Liver (tissue), 9 donors: ENCODE measurements around the gene SLC25A1. TPM values are rescaled to one million over a fixed set of nuclear protein-coding genes. Genes with fewer than 3 reads are reported as not detected.

ENCODE experiments used
- DNase-seq: peaks from one replicate; pipeline ENCODE4 v3.0.0-alpha.2; 2017; ENCODE audit warnings: low spot score
- H3K27ac ChIP-seq, 2 donors: one replicate each; pipeline ENCODE4 v1.7.0; 2013; ENCODE audit warnings: inconsistent platforms in 2 of 2, low read length in 2 of 2, control low read depth in 1 of 2, low read depth in 1 of 2, mild to moderate bottlenecking in 1 of 2
- H3K27me3 ChIP-seq, 4 donors: one replicate each; pipeline versions ENCODE4 v1.6.1 to v1.7.0; 2013; ENCODE audit warnings: low read length in 3 of 4, inconsistent platforms in 1 of 4, mild to moderate bottlenecking in 1 of 4, moderate library complexity in 1 of 4; ENCODE audit not compliant: control insufficient read depth in 4 of 4, insufficient read depth in 4 of 4
- H3K36me3 ChIP-seq, 4 donors: one replicate each; pipeline versions ENCODE4 v1.6.1 to v1.7.0; 2013; ENCODE audit warnings: low read length in 3 of 4, mild to moderate bottlenecking in 3 of 4, low read depth in 1 of 4, moderate library complexity in 1 of 4; ENCODE audit not compliant: control insufficient read depth in 4 of 4, insufficient read depth in 3 of 4
- H3K4me1 ChIP-seq, 4 donors: one replicate each; pipeline versions ENCODE4 v1.6.1 to v1.7.0; 2013; ENCODE audit warnings: low read length in 3 of 4, mild to moderate bottlenecking in 3 of 4, moderate library complexity in 1 of 4; ENCODE audit not compliant: control insufficient read depth in 4 of 4, insufficient read depth in 4 of 4
- H3K4me3 ChIP-seq, 3 donors: one replicate each; pipeline versions ENCODE4 v1.6.1 to v1.7.0; 2013; ENCODE audit warnings: low read length in 3 of 3, control low read depth in 1 of 3, low read depth in 1 of 3, mild to moderate bottlenecking in 1 of 3
- H3K9ac ChIP-seq, 2 donors: one replicate each; pipeline ENCODE4 v1.7.0; 2013; ENCODE audit warnings: low read length in 2 of 2, mild to moderate bottlenecking in 2 of 2, moderate library complexity in 2 of 2, control low read depth in 1 of 2, low read depth in 1 of 2
- H3K9me3 ChIP-seq, 4 donors: one replicate each; pipeline versions ENCODE4 v1.6.1 to v1.7.0; 2013; ENCODE audit warnings: low read length in 3 of 4; ENCODE audit not compliant: control insufficient read depth in 4 of 4
- EGR1 ChIP-seq, 2 donors: IDR thresholded peaks; 2 replicates each; pipeline ENCODE4 v1.6.1; 2016 to 2018; ENCODE audit warnings: antibody characterized with exemption in 2 of 2, low read depth in 2 of 2
- FOXA2 ChIP-seq: IDR thresholded peaks from 2 replicates; pipeline ENCODE4 v1.6.1; 2016; ENCODE audit warnings: antibody characterized with exemption
- GABPA ChIP-seq, 2 donors: IDR thresholded peaks in 1 of 2; conservative IDR thresholded peaks in 1 of 2; 2 replicates each; pipeline ENCODE4 v1.6.1; 2016; ENCODE audit warnings: antibody characterized with exemption in 2 of 2, mild to moderate bottlenecking in 1 of 2, moderate library complexity in 1 of 2
- HNF4G ChIP-seq: IDR thresholded peaks from 2 replicates; pipeline ENCODE4 v1.6.1; 2016; ENCODE audit warnings: antibody characterized with exemption
- JUND ChIP-seq, 2 donors: IDR thresholded peaks; 2 replicates each; pipeline ENCODE4 v1.6.1; 2016; ENCODE audit warnings: antibody characterized with exemption in 2 of 2
- NR2F2 ChIP-seq: IDR thresholded peaks from 2 replicates; pipeline ENCODE4 v1.6.1; 2016; ENCODE audit warnings: antibody characterized with exemption
- RAD21 ChIP-seq, 2 donors: IDR thresholded peaks; 2 replicates each; pipeline ENCODE4 v1.6.1; 2016; ENCODE audit warnings: antibody characterized with exemption in 2 of 2, mild to moderate bottlenecking in 2 of 2
- TAF1 ChIP-seq: conservative IDR thresholded peaks from 2 replicates; pipeline ENCODE4 v1.6.1; 2016; ENCODE audit warnings: antibody characterized with exemption, mild to moderate bottlenecking
- YY1 ChIP-seq: IDR thresholded peaks from 2 replicates; pipeline ENCODE4 v1.6.1; 2016; ENCODE audit warnings: antibody characterized with exemption, mild to moderate bottlenecking
- WGBS: extraction: QIAGEN DNeasy Blood & Tissue Kit; methylation state at CpG from one replicate; pipeline ENCODE4 v1.1.7; 2013; 5-methylcytosine and 5-hydroxymethylcytosine counted together
- polyA plus RNA-seq, 2 donors: library from polyadenylated mRNA; stranded (reverse) in 1 of 2; unstranded in 1 of 2; fragments of 200-250 nt in 1 of 2; fragments of >200 nt in 1 of 2; fragmentation: Nextera tagmentation in 1 of 2; extraction: Ambion mirVana in 1 of 2; gene quantifications; one replicate each; pipeline versions ENCODE4 v1.2.1 to v1.2.3, GENCODE V29; 2013 to 2015
- total RNA-seq, 2 donors: library from RNA; depleted of rRNA; stranded (reverse); fragments of >200 nt; gene quantifications; one replicate each; pipeline ENCODE4 v1.2.3, GENCODE V29; 2014
- TF ChIP-seq, protein P1 (sequence below): fragments of 150-350 bp; IDR thresholded peaks from 2 replicates; pipeline ENCODE4 v1.5.1; 2017; ENCODE audit warnings: improper control_type of control experiment, low read depth, low read length; ENCODE audit not compliant: missing input control
- TF ChIP-seq, protein P2 (sequence below): IDR thresholded peaks from 2 replicates; pipeline ENCODE4 v1.6.1; 2016; ENCODE audit warnings: antibody characterized with exemption, mild to moderate bottlenecking
- TF ChIP-seq, protein P3 (sequence below): IDR thresholded peaks from 2 replicates; pipeline ENCODE4 v1.6.1; 2016; ENCODE audit warnings: antibody characterized with exemption
- TF ChIP-seq, protein P4 (sequence below): IDR thresholded peaks from 2 replicates; pipeline ENCODE4 v1.6.1; 2016; ENCODE audit warnings: antibody characterized with exemption
- donor health status: healthy.
- donor health status: healthy.
- donor health status: healthy.
- donor health status: healthy.
- donor health status: healthy.

Gene SLC25A1
- total and polyA plus RNA-seq, 4 donors, result 59.5 to 78.3 (median 73.9) TPM

DNA sequence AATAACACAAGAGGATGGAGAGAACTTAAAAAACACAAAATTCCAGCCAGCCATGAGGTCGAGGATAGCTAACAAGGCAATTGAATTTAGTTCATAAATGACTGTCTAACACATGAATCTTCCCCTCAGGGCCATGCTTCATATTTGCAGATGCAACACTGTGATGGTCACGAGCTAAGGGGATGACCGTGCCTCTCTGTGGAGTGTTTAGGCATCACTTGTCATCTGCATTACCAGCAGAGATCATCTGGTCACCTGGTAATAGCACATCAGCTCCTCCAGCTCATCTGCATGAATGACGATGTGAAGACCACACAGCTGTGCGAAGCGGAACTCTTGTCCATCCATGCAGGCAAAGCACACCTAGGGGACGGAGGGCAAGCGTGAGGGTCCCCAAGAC lies 20.9 kb upstream of the SLC25A1 start:
- no peak for DNase-seq
- Histone ChIP-seq H3K36me3 (peaks cover 2 to 10% (median 5%) of the 10 kb centered on the region in 4 donors), H3K27me3 (no peaks in the 10 kb centered on the region), H3K9ac (no peak overlapping the region), H3K4me3 (no peak overlapping the region), H3K4me1 (no peaks in the 10 kb centered on the region), H3K27ac (no peak overlapping the region), H3K9me3 (no peaks in the 10 kb centered on the region)
- TF ChIP-seq EGR1 (IDR thresholded peaks at IDR 0.05; ENCODE audit: low read depth in 2 of 2) (no peak), GABPA (IDR thresholded peaks at IDR 0.05 in 1 of 2, conservative IDR thresholded peaks at IDR 0.05 in 1 of 2) (no peak), JUND (IDR thresholded peaks at IDR 0.05) (no peak), NR2F2 (no peak)
- 96% methylated on average over 8 of the region's 8 CpGs for WGBS

DNA sequence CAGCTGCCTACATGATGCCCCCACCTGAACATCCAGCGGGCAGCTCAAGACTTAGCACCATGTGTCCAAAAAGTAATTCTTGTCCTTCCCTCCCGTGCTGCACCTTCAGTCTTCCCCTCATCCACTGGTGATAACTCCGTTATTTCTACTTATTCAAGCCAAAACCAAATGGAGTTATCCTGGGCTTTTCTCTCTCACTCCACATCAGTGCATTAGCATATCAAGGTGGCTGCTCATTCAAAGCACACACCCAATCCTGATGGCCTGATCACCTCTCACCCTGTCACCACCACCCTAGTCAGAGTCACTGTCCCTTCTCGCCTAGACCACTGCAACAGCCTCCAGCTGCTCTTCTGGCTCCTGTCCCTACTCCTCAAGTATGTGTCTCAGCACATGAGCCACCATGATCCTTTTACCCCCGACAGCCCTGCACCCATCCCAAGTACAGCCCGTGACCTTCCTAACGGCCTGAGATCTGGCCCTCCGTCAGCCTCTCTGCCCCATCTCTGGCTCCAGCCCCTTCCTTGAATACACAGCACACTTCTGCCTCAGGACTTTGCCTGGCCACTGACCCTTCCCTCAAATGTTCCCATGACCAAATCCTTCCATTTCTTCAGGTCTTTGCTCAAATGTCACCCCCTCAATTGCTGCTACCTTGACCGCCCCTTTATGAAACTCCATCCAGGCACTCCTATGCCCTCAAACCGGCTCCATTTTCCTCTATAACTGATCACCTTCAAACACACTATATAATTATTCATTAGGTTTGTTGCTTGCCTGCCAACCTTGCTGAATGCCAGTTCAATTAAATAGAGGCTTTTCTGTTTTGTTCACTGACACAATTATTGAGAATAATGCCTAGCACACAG lies 19.7 kb upstream of the SLC25A1 start:
- no peak overlapping the region for H3K9ac ChIP-seq

More for the DNA sequence above, 19.7 kb upstream of the SLC25A1 start:
- DNase-seq, result no peak
- Histone ChIP-seq H3K4me1 (no peaks in the 10 kb centered on the region), H3K27ac (no peak overlapping the region), H3K9me3 (no peaks in the 10 kb centered on the region), H3K27me3 (no peaks in the 10 kb centered on the region), H3K36me3 (peaks cover 2 to 10% (median 5%) of the 10 kb centered on the region in 4 donors), H3K4me3 (no peak overlapping the region)
- no peak for TF ChIP-seq EGR1 (IDR thresholded peaks at IDR 0.05; ENCODE audit: low read depth in 2 of 2)
- no peak for TF ChIP-seq JUND (IDR thresholded peaks at IDR 0.05)
- TF ChIP-seq TAF1, result no peak
- TF ChIP-seq, protein P1, sequence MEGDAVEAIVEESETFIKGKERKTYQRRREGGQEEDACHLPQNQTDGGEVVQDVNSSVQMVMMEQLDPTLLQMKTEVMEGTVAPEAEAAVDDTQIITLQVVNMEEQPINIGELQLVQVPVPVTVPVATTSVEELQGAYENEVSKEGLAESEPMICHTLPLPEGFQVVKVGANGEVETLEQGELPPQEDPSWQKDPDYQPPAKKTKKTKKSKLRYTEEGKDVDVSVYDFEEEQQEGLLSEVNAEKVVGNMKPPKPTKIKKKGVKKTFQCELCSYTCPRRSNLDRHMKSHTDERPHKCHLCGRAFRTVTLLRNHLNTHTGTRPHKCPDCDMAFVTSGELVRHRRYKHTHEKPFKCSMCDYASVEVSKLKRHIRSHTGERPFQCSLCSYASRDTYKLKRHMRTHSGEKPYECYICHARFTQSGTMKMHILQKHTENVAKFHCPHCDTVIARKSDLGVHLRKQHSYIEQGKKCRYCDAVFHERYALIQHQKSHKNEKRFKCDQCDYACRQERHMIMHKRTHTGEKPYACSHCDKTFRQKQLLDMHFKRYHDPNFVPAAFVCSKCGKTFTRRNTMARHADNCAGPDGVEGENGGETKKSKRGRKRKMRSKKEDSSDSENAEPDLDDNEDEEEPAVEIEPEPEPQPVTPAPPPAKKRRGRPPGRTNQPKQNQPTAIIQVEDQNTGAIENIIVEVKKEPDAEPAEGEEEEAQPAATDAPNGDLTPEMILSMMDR, result no peak
- TF ChIP-seq, protein P2, sequence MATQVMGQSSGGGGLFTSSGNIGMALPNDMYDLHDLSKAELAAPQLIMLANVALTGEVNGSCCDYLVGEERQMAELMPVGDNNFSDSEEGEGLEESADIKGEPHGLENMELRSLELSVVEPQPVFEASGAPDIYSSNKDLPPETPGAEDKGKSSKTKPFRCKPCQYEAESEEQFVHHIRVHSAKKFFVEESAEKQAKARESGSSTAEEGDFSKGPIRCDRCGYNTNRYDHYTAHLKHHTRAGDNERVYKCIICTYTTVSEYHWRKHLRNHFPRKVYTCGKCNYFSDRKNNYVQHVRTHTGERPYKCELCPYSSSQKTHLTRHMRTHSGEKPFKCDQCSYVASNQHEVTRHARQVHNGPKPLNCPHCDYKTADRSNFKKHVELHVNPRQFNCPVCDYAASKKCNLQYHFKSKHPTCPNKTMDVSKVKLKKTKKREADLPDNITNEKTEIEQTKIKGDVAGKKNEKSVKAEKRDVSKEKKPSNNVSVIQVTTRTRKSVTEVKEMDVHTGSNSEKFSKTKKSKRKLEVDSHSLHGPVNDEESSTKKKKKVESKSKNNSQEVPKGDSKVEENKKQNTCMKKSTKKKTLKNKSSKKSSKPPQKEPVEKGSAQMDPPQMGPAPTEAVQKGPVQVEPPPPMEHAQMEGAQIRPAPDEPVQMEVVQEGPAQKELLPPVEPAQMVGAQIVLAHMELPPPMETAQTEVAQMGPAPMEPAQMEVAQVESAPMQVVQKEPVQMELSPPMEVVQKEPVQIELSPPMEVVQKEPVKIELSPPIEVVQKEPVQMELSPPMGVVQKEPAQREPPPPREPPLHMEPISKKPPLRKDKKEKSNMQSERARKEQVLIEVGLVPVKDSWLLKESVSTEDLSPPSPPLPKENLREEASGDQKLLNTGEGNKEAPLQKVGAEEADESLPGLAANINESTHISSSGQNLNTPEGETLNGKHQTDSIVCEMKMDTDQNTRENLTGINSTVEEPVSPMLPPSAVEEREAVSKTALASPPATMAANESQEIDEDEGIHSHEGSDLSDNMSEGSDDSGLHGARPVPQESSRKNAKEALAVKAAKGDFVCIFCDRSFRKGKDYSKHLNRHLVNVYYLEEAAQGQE, result no peak
- TF ChIP-seq NR2F2, result no peak
- TF ChIP-seq, protein P3, sequence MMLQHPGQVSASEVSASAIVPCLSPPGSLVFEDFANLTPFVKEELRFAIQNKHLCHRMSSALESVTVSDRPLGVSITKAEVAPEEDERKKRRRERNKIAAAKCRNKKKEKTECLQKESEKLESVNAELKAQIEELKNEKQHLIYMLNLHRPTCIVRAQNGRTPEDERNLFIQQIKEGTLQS, result no peak
- no peak for TF ChIP-seq YY1
- no peak for TF ChIP-seq RAD21 (IDR thresholded peaks at IDR 0.05)
- TF ChIP-seq, protein P4, sequence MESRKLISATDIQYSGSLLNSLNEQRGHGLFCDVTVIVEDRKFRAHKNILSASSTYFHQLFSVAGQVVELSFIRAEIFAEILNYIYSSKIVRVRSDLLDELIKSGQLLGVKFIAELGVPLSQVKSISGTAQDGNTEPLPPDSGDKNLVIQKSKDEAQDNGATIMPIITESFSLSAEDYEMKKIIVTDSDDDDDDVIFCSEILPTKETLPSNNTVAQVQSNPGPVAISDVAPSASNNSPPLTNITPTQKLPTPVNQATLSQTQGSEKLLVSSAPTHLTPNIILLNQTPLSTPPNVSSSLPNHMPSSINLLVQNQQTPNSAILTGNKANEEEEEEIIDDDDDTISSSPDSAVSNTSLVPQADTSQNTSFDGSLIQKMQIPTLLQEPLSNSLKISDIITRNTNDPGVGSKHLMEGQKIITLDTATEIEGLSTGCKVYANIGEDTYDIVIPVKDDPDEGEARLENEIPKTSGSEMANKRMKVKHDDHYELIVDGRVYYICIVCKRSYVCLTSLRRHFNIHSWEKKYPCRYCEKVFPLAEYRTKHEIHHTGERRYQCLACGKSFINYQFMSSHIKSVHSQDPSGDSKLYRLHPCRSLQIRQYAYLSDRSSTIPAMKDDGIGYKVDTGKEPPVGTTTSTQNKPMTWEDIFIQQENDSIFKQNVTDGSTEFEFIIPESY, result no peak
- TF ChIP-seq FOXA2, result no peak
- no peak for TF ChIP-seq HNF4G
- WGBS, result 93% methylated on average over 10 of the region's 10 CpGs
